GM12878 (cell line): ENCODE data around the gene HMGN5. TPM values are rescaled to one million over a fixed set of nuclear protein-coding genes. Genes with fewer than 3 reads are reported as not detected.

Experiments used
- ATAC-seq: fragments of 200-7000 bp; cut with Tn5 transposase; 3 replicates; pipeline ENCODE4 v1.9.1; 2020; ENCODE audit warnings: mild to moderate bottlenecking, moderate library complexity
- BruUV-seq: library from RNA; stranded (reverse); fragments of 400-500 nt; replicated peaks from 2 replicates; lab custom pipeline; 2021; lab: Mats Ljungman, UMichigan
- CTCF ChIA-PET: fragments of 300-600 bp; sonication (Branson Sonifier 250); formaldehyde crosslinking; extraction: SDS; loops from one replicate; lab custom pipeline; 2021; ENCODE audit warnings: inconsistent platforms; lab: Yijun Ruan, JAX
- POLR2A ChIA-PET: fragments of 350-600 bp; formaldehyde crosslinking; extraction: SDS; loops from one replicate; lab custom pipeline; 2021; ENCODE audit warnings: inconsistent platforms; lab: Charles Lee
- RAD21 ChIA-PET: fragments of 300-600 bp; sonication (Branson Sonifier 250); formaldehyde crosslinking; loops from one replicate; lab custom pipeline; 2023; ENCODE audit warnings: antibody characterized with exemption; ENCODE audit not compliant: unreplicated experiment; lab: Charles Lee
- SMC1A ChIA-PET: fragments of 300-600 bp; sonication (Branson Sonifier 250); formaldehyde crosslinking; loops from one replicate; lab custom pipeline; 2023; ENCODE audit not compliant: unreplicated experiment, uncharacterized antibody; lab: Charles Lee
- DNase-seq: peaks from one replicate; pipeline ENCODE4 v3.0.0-alpha.2; 2011; ENCODE audit warnings: low read depth, low spot score
- FAIRE-seq: peaks from 3 replicates; lab custom pipeline; 2011; peaks lifted over from hg19 to GRCh38; lab: Jason Lieb, UNC
- H2AFZ ChIP-seq: 2 replicates; pipeline ENCODE4 v1.6.0; 2011; ENCODE audit warnings: low read depth, low read length, control low read depth; ENCODE audit not compliant: control insufficient read depth
- H3K27ac ChIP-seq: 2 replicates; pipeline ENCODE4 v1.5.1; 2011; ENCODE audit warnings: control low read depth; ENCODE audit not compliant: control insufficient read depth, insufficient read depth
- H3K27me3 ChIP-seq, 2 experiments: replicated peaks in 1 of 2; 2 replicates each; pipeline versions ENCODE4 v1.6.0 to v1.6.1; 2011; ENCODE audit warnings: low read length in 1 of 2; ENCODE audit not compliant: control insufficient read depth in 2 of 2, insufficient read depth in 2 of 2
- H3K36me3 ChIP-seq, 2 experiments: 2 replicates each; pipeline ENCODE4 v1.5.1; 2011; ENCODE audit warnings: low read length in 1 of 2; ENCODE audit not compliant: control insufficient read depth in 2 of 2, insufficient read depth in 2 of 2
- H3K4me1 ChIP-seq: 2 replicates; pipeline ENCODE4 v1.6.1; 2011; ENCODE audit warnings: mild to moderate bottlenecking, low read length, moderate library complexity, mixed read lengths; ENCODE audit not compliant: control insufficient read depth, insufficient read depth
- H3K4me2 ChIP-seq: 2 replicates; pipeline ENCODE4 v1.6.0; 2011; ENCODE audit warnings: control low read depth; ENCODE audit not compliant: control insufficient read depth, insufficient read depth
- H3K4me3 ChIP-seq: fragments of 200-600 bp; sonication (generic); 2 replicates; pipeline ENCODE4 v1.5.1; 2016
- H3K79me2 ChIP-seq: 2 replicates; pipeline ENCODE4 v1.6.0; 2011; ENCODE audit warnings: low read length; ENCODE audit not compliant: control insufficient read depth, insufficient read depth
- H3K9ac ChIP-seq: 2 replicates; pipeline ENCODE4 v1.8.0; 2011; ENCODE audit warnings: low read length, control low read depth, mixed read lengths; ENCODE audit not compliant: control insufficient read depth, insufficient read depth
- H3K9me3 ChIP-seq: replicated peaks from 3 replicates; pipeline ENCODE4 v1.5.1; 2011; ENCODE audit warnings: mild to moderate bottlenecking, low read length; ENCODE audit not compliant: control insufficient read depth, insufficient read depth
- H4K20me1 ChIP-seq: 2 replicates; pipeline ENCODE4 v1.6.0; 2011; ENCODE audit not compliant: control insufficient read depth, insufficient read depth
- CEBPZ ChIP-seq: fragments of 150-350 bp; IDR thresholded peaks from 2 replicates; pipeline ENCODE4 v1.6.1; 2016; ENCODE audit warnings: low read depth, low read length
- CHD2 ChIP-seq: IDR thresholded peaks from 2 replicates; pipeline ENCODE4 v1.6.1; 2011; ENCODE audit warnings: low read depth, low read length, improper control_type of control experiment, borderline replicate concordance
- CREB1 ChIP-seq: IDR thresholded peaks from 2 replicates; pipeline ENCODE4 v1.6.1; 2012; ENCODE audit warnings: low read depth, mild to moderate bottlenecking, inconsistent platforms
- EED ChIP-seq: sonication (generic); IDR thresholded peaks from 2 replicates; pipeline ENCODE4 v1.6.1; 2016; ENCODE audit warnings: antibody characterized with exemption, low read depth
- EP300 ChIP-seq, 2 experiments: fragments of 150-350 bp in 1 of 2; IDR thresholded peaks; 2 replicates each; pipeline ENCODE4 v1.6.1; 2011 to 2012; ENCODE audit warnings: low read depth in 2 of 2, low read length in 2 of 2, borderline replicate concordance in 1 of 2, improper control_type of control experiment in 1 of 2, inconsistent platforms in 1 of 2; ENCODE audit not compliant: control insufficient read depth in 1 of 2
- ESRRA ChIP-seq: IDR thresholded peaks from 2 replicates; pipeline ENCODE4 v1.6.1; 2012; ENCODE audit warnings: mild to moderate bottlenecking, low read length, improper control_type of control experiment
- ETV6 ChIP-seq, 2 experiments: fragments of 450-650 bp in 1 of 2; IDR thresholded peaks in 1 of 2; conservative IDR thresholded peaks in 1 of 2; 2 replicates each; pipeline ENCODE4 v1.6.1; 2014; ENCODE audit warnings: antibody characterized with exemption in 1 of 2, borderline replicate concordance in 1 of 2, low read depth in 1 of 2, mild to moderate bottlenecking in 1 of 2, moderate library complexity in 1 of 2
- HDAC6 ChIP-seq: fragments of 200-600 bp; sonication (generic); IDR thresholded peaks from one replicate; pipeline ENCODE4 v1.8.0; 2017; ENCODE audit warnings: antibody characterized with exemption; ENCODE audit not compliant: unreplicated experiment
- KAT2A ChIP-seq: conservative IDR thresholded peaks from 2 replicates; pipeline ENCODE4 v1.6.1; 2011; ENCODE audit warnings: low read depth, low read length; ENCODE audit not compliant: control insufficient read depth
- MTA3 ChIP-seq: IDR thresholded peaks from 2 replicates; pipeline ENCODE4 v1.6.1; 2012; ENCODE audit warnings: low read length, inconsistent platforms, borderline replicate concordance
- NBN ChIP-seq: fragments of 450-650 bp; IDR thresholded peaks from 2 replicates; pipeline ENCODE4 v1.6.1; 2016
- NFIC ChIP-seq: IDR thresholded peaks from 2 replicates; pipeline ENCODE4 v1.6.1; 2012; ENCODE audit warnings: low read depth, mild to moderate bottlenecking, inconsistent platforms, low read length, moderate library complexity
- NR2C1 ChIP-seq: fragments of 450-650 bp; IDR thresholded peaks from 2 replicates; pipeline ENCODE4 v1.6.1; 2017; ENCODE audit warnings: antibody characterized with exemption, mild to moderate bottlenecking, moderate library complexity
- POLR2AphosphoS5 ChIP-seq: IDR thresholded peaks from 2 replicates; pipeline ENCODE4 v1.6.1; 2011; ENCODE audit warnings: mild to moderate bottlenecking, low read length, inconsistent platforms
- RELA ChIP-seq: fragments of 450-650 bp; IDR thresholded peaks from 2 replicates; pipeline ENCODE4 v1.8.0; 2014; ENCODE audit warnings: borderline replicate concordance; ENCODE audit not compliant: partially characterized antibody
- SMAD1 ChIP-seq: fragments of 450-650 bp; IDR thresholded peaks from 2 replicates; pipeline ENCODE4 v1.6.1; 2018; ENCODE audit warnings: mild to moderate bottlenecking, low read depth; ENCODE audit not compliant: partially characterized antibody
- TARDBP ChIP-seq: IDR thresholded peaks from 2 replicates; pipeline ENCODE4 v1.6.1; 2016; ENCODE audit warnings: borderline replicate concordance
- WRNIP1 ChIP-seq: IDR thresholded peaks from 2 replicates; pipeline ENCODE4 v1.6.1; 2011; ENCODE audit warnings: low read depth, low read length, improper control_type of control experiment, borderline replicate concordance
- ZBED1 ChIP-seq: IDR thresholded peaks from 2 replicates; pipeline ENCODE4 v1.6.1; 2016; ENCODE audit warnings: borderline replicate concordance
- WGBS: methylation state at CpG from one replicate; pipeline ENCODE4 v1.1.6; 2016; ENCODE audit warnings: low lambda C conversion rate; ENCODE audit not compliant: insufficient replicate concordance, insufficient coverage; ENCODE audit errors: missing lambda C conversion rate; 5-methylcytosine and 5-hydroxymethylcytosine counted together
- in situ Hi-C: fragments of 300-500 bp; cut with MboI; formaldehyde crosslinking; loops from 9 replicates; pipeline ENCODE4 v1.14.3; 2018; ENCODE audit warnings: mixed read lengths
- intact Hi-C: fragments of 100-400 bp; cut with micrococcal nuclease; formaldehyde crosslinking; loops from one replicate; pipeline ENCODE4 v1.14.2; 2022; ENCODE audit not compliant: unreplicated experiment
- polyA plus RNA-seq, 11 experiments: library from polyadenylated mRNA; depleted of rRNA in 4 of 11; unstranded in 6 of 11; stranded (reverse) in 5 of 11; fragments of >200 nt; fragmentation: Nextera tagmentation in 4 of 11; fragmentation: Illumina TruSeq in 1 of 11; extraction: Ambion mirVana in 4 of 11; extraction: Trizol in 1 of 11; gene quantifications; 1 replicate in 1 of 11; 2 replicates in 10 of 11; pipeline versions ENCODE4 v1.2.1 to v1.2.3, GENCODE V29; 2011 to 2016; ENCODE audit warnings: inconsistent platforms in 2 of 11, missing spikeins in 2 of 11, low read depth in 1 of 11
- total RNA-seq, 4 experiments: library from RNA; depleted of rRNA in 3 of 4; stranded (reverse); fragments of >200 nt in 3 of 4; fragmentation: Illumina TruSeq in 1 of 4; extraction: Trizol in 1 of 4; gene quantifications; 2 replicates each; pipeline versions ENCODE4 v1.2.1 to v1.2.3, GENCODE V29; 2013 to 2021
- TF ChIP-seq, protein P1 (sequence below): fragments of 450-650 bp; IDR thresholded peaks from 2 replicates; pipeline ENCODE4 v1.6.1; 2016; ENCODE audit warnings: mild to moderate bottlenecking

HMGN5 gene
- total and polyA plus RNA-seq, 10 of the 15 experiments (the other 5 are each of a cell fraction or from before 2014, with no cell fraction given) = 3.5 to 93.6 (median 29.7) TPM

DNA sequence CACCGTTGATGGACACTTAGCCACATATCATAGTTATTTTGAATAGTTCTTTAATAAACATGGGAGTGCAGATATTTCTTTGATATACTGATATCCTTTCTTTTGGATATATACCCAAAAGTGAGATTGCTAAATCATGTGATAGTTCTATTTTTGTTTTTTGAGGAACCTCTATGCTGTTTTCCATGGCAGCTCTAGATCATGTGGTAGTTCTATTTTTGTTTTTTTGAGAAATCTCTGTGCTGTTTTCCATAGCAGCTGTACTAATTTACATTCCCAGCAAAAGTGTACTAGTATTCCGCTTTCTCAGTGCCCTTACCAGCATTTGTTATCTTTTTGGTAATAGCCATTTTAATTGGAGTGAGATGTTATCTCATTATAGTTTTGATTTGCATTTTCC lies 3.8 kb upstream of the HMGN5 start:
- H3K4me3 ChIP-seq = no peak overlapping the region
- no peaks in the 10 kb centered on the region for H4K20me1 ChIP-seq
- H3K9ac ChIP-seq = no peak overlapping the region
- FAIRE-seq (no peak), ATAC-seq (no peak), DNase-seq (no peak)
- H3K27me3 ChIP-seq = no peaks in the 10 kb centered on the region
- in situ Hi-C loops (no loop called here), intact Hi-C loops (no loop called here)
- H3K36me3 ChIP-seq = no peaks in the 10 kb centered on the region
- no peaks in the 10 kb centered on the region; the same call in 2 of the 3 replicates for H3K9me3 ChIP-seq
- RAD21 ChIA-PET = interaction anchor here (0.9 kb wide), 1 partner anchor 10 kb away, joined by 3 read pairs; no protein-coding TSS in a partner anchor
- H3K27ac ChIP-seq = no peak overlapping the region
- 62% methylated on average over 2 of the region's 2 CpGs for WGBS
- SMC1A ChIA-PET = interaction anchor here (1.3 to 1.7 kb wide), 2 partner anchors 10 to 172 kb away, joined by 3 to 5 read pairs; no protein-coding TSS in a partner anchor
- TF ChIP-seq MTA3 (no peak), CHD2 (no peak), ESRRA (no peak), EED (no peak), ETV6 (conservative IDR thresholded peaks at IDR 0.05 in 1 of 2, IDR thresholded peaks at IDR 0.05 in 1 of 2; ENCODE audit: borderline replicate concordance in 1 of 2, low read depth in 1 of 2) (no peak), SMAD1 (no peak), ZBED1 (no peak), RELA (no peak), NR2C1 (no peak), CEBPZ (no peak), HDAC6 (no peak), NFIC (no peak), TARDBP (no peak), POLR2AphosphoS5 (no peak), WRNIP1 (no peak), EP300 (IDR thresholded peaks at IDR 0.05; ENCODE audit: borderline replicate concordance in 1 of 2, control insufficient read depth in 1 of 2, low read depth in 2 of 2, low read length in 2 of 2) (no peak), CREB1 (no peak), KAT2A (no peak), NBN (no peak)
- TF ChIP-seq, protein P1, sequence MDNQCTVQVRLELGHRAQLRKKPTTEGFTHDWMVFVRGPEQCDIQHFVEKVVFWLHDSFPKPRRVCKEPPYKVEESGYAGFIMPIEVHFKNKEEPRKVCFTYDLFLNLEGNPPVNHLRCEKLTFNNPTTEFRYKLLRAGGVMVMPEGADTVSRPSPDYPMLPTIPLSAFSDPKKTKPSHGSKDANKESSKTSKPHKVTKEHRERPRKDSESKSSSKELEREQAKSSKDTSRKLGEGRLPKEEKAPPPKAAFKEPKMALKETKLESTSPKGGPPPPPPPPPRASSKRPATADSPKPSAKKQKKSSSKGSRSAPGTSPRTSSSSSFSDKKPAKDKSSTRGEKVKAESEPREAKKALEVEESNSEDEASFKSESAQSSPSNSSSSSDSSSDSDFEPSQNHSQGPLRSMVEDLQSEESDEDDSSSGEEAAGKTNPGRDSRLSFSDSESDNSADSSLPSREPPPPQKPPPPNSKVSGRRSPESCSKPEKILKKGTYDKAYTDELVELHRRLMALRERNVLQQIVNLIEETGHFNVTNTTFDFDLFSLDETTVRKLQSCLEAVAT = no peak
- H3K4me2 ChIP-seq = no peak overlapping the region
- H3K79me2 ChIP-seq = peaks cover 50% of the 10 kb centered on the region
- CTCF ChIA-PET = interaction anchor here (1.5 to 4.0 kb wide), 2 partner anchors 10 to 172 kb away, joined by 4 to 27 read pairs; no protein-coding TSS in a partner anchor
- BruUV-seq = no TSS peak
- H2AFZ ChIP-seq = no peak overlapping the region
- H3K4me1 ChIP-seq = no peaks in the 10 kb centered on the region
- POLR2A ChIA-PET = interaction anchor here (1.1 kb wide), 1 partner anchor 14 kb away, joined by 3 read pairs; no protein-coding TSS in a partner anchor
